ENCODE results near the gene TMTC3. TPM values are rescaled to one million over a fixed set of nuclear protein-coding genes. Genes with fewer than 3 reads are reported as not detected.
"Not testable (repeated sequence)": the region's sequence is repeated elsewhere in the genome, so short reads cannot be mapped to it uniquely, and the experiment has no call there.

Gene TMTC3
- 24.0 and 42.1 TPM in 2 replicates for total RNA-seq
- polyA plus RNA-seq (2012) = 5.1 TPM

GRCh38 chr12:88141774-88142609 lies at the start of gene TMTC3, which contains the start of gene CEP290:
TMTC3 (plus strand) TSS chr12:88142307; CDS start chr12:88148316, 6,009 bp downstream.
CEP290 (minus strand) TSS chr12:88142088; CDS start chr12:88141307, 781 bp downstream.
- peak; percentile 100 for DNase-seq (ENCODE audit: low read depth)

DNA sequence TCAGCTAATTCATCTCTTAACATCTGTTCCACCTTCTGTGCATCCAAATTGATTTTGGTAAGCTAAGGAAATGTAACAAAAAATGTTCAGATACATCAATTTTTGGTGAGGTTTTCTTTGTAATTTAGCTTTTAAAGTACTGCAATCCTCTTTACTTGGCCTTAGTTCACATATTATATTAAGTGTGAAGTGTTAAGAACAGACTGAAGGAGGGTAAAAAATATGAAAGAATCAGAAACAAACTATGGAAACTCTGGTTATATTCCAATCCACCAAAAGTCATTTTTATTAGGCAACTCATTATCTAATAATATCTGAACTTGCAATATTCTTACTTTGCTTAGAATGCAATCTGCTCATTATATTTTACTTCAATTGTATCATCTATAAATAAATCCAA lies 49.3 kb upstream of the TMTC3 start:
- DNase-seq (ENCODE audit: low read depth) = no peak

DNA sequence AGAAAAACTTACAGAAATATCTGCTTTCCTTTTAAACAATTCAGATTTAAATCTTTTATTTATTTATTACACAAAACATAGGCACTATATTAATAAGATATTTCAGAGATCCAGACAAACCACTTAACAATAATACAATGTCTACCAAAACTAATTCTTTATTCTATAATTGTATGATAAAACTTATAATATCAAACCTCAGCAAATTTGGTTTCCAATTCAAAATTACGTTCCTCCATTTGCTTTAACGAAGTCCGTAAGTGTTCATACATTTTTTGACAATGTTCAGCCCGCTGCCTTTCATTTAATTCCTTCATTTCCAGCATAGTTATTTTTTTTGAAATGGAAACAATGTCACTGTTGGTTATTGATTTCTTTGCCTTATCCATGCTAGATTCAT lies 48.5 kb upstream of the TMTC3 start:
- DNase-seq (ENCODE audit: low read depth) = no peak

DNA sequence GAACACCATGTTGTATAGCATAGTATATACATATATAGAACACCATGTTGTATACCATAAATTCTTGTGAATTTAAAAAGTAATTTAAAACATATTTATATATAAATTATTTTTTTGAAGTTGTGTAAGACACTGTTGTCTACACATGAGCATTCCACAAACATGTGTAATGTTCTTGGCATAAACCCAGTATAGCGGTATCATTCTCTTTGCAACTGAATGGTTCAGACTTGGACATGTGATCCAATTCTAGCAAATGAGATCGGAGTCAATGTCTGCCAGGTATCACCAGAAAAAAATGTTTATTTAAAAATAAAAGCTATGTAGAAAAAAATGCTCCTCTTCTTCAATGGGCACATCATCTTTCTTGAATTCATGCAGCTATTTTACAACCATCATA lies 34.1 kb upstream of the TMTC3 start:
- no peak for DNase-seq (ENCODE audit: low read depth)

- peak; percentile 44 for DNase-seq (ENCODE audit: low read depth)
Measured at GRCh38 chr12:88111074-88111652, 30.9 kb upstream of the TMTC3 start.

- DNase-seq (ENCODE audit: low read depth) = peak; percentile 9
Measured at GRCh38 chr12:88113871-88114270, 28.2 kb upstream of the TMTC3 start.

GRCh38 chr12:88122666-88123065 lies 19.4 kb upstream of the TMTC3 start:
- no peak for DNase-seq (ENCODE audit: low read depth)

DNA sequence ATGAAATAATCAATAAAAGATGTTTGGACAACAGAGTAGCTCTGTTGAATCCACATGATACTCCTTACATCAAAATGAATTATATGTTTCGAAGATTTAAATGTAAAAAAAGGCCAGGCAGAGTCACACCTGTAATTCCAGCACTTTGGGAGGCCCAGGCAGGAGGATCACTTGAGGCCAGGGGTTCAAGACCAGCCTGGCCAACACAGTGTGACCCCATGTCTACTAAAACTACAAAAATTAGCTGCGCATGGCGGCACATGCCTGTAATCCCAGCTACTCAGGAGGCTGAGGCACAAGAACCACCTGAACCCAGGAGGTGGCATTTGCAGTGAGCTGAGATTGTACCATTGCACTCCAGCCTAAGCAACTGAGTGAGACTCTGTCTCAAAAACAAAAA lies 15.0 kb upstream of the TMTC3 start:
- no peak for DNase-seq (ENCODE audit: low read depth)

DNA sequence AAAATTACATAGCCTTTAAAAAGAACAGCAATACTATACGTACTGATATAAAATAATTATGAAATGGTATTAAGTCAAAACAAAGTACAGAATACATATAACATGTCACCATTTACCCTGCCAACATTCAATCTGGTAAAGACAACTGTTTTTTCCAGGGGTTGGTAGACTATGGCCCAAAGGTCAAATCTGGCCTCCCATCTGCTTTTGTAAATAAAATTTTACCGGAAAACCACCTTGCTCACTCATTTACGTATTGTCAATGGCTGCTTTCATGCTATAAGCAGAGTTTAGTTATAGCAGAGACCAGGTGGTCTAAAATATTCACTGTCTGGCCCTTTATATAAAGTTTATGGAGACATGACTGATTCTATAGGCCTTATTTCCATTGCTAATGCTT lies 14.3 kb upstream of the TMTC3 start:
- DNase-seq (ENCODE audit: low read depth) = no peak

- no peak for DNase-seq (ENCODE audit: low read depth)
Measured at GRCh38 chr12:88132392-88132791, 9.7 kb upstream of the TMTC3 start.

DNA sequence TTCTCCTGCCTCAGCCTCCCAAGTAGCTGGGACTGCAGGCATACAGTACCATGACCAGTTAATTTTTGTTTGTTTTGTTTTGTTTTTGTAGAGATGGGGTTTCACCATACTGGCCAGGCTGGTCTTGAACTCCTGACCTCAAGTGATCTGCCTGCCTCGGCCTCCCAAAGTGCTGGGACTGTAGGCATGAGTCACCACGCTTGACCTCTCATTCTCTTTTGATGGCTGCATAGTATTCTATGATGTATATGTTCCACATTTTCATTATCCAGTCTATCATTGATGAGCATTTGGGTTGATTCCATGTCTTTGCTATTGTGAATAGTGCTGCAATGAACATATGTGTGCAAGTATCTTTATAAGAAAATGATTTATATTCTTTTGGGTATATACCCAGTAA lies 8.9 kb upstream of the TMTC3 start:
- not testable (repeated sequence) for DNase-seq (ENCODE audit: low read depth)

GRCh38 chr12:88139711-88140110 lies 2.4 kb upstream of the TMTC3 start:
- not testable (repeated sequence) for DNase-seq (ENCODE audit: low read depth)

DNA sequence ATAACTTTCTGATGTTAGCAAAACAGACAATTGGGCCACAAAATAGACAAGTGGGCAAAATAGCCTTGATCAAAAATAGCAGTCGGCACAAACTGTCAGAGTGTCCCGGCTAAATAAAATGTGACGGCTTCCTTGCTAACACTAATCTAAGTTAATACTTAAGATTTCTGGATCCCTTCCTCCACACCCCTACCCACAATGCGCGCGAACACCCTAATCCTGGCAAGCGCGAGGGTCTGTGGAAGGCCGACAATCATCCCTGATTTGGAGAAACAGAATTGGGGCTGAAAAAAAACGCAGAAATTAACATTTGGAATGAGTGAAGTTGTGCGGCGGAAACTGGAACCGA lies 708 bp upstream of the TMTC3 start:
- no peak for DNase-seq (ENCODE audit: low read depth)

DNA sequence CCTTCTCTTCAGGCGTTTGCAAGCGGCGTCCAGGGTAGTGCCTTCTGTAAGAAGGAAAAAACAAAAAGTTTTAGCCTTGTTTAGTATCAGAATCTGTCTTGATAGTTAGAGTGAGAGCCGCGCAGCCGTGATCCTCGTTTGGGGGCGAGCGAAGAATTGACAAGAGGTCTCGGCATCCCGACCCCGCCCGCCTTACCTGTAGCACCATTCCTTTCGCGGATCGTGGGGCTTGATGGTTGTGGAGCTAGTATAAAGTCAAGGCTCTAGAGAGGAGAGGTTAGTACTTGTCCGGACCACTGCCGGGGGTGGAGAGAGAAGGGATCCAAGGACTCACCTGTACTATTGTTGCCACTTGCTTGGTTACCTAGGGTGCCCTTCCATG lies 494 bp downstream of the TMTC3 start:
- DNase-seq (ENCODE audit: low read depth) = no peak

- DNase-seq (ENCODE audit: low read depth) = no peak
Measured at GRCh38 chr12:88144037-88144436, 1.9 kb downstream of the TMTC3 start.

DNA sequence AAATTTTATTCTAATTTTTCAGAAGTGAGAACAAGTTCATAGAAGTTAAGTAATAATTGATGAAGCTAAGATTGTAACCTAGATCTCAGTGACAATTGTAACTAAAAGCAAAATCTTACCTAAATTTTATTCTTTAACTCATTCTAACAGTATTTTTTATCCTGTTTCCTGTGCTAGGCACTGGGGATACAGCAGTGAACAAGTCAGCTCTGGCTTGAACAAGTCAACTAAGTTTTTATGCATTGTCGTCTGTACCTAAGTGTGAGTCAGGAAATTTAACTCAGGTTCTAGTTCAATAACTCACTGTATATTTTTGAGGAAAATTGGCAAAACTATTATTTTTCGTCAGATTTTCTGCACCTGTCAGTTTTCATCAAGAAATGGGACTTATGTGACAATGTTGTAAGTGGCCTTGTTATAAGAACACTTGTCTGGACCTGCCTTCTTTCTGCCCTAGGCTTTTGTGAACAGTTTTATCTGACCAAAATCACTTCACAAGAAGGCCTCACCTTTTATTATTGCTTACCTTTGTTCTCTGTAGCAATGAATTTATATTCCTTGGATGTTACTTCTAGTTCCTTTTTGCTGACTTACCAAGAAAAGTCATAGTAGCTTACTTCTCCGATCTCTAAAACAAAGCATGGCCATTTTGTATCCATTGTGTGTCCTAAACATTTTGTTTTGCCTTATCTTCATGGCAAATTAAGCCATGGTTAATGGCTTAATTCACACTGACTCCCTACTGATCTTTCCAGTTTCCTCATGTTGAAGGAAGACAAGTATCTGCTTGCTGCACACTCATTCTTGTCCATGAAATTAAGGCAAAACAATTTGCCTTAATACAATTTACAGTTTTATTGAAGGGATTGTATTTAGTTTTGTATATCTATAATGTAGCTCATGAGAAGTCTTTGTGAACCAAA lies 2.7 kb downstream of the TMTC3 start:
- DNase-seq (ENCODE audit: low read depth) = no peak

DNA sequence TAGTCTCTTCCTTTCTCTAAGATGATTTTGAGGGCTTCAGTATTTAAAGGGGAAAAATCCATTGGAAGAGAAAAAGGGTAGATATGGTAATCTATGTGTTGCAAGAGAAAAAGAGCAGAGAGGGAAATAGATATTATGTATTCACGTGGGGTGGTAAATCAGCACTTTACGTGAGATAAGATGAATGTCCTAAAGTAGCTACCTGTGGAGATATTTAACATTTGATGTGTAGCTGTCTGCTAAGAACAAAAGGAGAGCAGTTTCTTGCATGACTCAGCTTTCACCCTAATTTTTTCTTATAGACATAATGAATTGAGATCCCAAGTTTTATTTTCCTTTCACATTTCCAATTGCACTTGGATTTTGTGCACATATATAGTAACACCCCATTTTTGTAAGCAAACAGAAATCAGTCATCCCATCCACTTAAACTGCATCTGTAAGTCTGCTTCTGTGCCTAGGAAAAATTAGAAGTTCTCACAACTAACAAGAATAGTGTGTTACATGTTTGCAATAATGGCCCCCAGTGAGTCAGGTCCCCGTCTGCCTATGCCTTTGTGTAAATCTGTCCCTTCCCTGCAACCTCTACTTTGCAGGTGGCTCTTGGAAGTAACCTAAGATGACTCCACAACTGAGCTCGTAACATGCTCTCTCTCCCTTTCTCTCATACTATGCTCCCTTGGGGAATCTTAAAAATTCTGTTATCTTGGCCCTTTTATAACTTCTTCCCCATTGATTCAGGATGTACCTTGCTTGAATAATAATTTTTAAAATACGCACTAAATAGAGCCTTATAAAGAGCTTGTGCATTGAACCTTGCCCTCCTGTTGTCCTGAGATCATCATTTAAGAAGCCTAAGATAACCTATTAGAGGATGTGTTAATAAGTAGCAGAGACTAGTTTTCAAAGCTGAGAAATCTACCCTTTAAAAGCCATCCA lies 3.7 kb downstream of the TMTC3 start:
- no peak for DNase-seq (ENCODE audit: low read depth)

GRCh38 chr12:88150063-88150462 lies 8.0 kb downstream of the TMTC3 start:
- DNase-seq (ENCODE audit: low read depth) = no peak

GRCh38 chr12:88153959-88154358 lies 11.9 kb downstream of the TMTC3 start:
- peak; percentile 54 for DNase-seq (ENCODE audit: low read depth)

DNA sequence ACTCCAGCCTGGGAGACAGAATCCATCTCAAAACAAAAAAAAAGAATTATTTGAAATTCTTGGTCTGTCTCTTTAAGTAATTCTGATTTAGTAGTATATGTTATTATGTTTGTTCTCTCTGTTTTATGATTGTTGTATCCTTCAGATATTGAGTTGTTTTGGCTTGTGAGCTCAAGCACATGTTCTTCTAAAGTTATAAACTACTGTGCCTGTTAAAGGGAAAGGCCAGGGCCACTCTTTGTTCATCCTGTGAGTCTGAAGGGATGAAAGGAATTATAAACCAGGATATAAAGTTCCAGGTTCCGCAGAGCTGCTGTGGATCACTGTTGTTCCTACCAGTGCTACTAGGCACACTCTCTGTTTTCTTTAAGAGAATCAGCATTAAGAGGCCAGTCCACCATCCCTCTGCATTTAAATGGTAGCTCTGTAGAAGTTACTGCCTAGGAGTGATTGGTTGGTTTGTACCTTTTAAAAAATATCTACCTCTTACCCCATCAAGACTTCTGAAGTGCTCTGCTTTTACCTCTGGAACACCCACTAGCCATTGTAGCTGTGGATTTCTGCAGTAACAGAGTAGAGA lies 14.1 kb downstream of the TMTC3 start:
- no peak for DNase-seq (ENCODE audit: low read depth)
